ENCODE results near the gene VANGL2. TPM values are rescaled to one million over a fixed set of nuclear protein-coding genes. Genes with fewer than 3 reads are reported as not detected.

The VANGL2 gene
- total and polyA plus RNA-seq, 2 experiments from 2014 or later, result 15.2 to 24.6 TPM

DNA sequence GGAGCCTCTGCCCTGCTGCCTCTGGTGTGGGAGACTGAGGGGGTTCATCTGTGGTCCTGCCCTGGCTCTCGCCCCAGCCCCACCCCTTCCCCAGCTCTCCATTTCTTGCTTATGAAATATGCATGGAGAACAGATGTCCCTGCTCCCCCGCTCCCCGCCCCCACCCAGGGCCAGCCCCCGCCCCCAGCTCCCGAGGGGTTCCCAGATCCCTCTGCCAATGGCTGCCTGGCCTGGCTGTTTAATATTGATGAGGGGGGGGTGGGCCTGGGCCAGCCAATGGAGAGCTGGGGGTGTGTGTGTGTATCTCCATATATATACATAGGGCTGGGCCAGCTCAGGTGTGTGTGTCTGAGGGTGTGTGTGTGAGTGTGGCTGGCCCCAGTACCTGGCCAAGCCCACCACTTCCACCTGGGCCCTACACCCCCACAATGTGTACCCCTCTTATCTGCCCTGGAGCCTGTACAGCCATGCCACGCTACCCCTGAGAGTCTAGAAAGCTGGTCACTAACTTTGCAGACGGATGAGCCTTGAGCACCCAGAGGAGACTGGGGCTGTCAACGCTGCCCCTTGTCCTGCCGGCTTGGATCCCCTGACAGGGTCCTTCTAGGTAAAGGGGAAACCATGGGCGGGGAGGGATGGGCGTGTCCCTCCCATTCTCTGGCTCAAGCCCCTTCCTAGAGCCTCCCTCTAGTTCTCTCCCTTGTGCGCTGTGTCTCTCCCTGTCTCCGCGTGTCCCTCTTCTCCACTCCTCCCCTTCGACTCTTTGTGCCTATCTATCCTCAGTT lies 33.4 kb upstream of the VANGL2 start, which contains the start of gene NHLH1:
Gene NHLH1 (plus strand): TSS at position 341 of the 785 bp plus-strand sequence. CDS start 3,661 bp downstream, outside the sequence.
- Histone ChIP-seq H3K9me3 (ENCODE audit: low read depth) (no peaks in the 10 kb centered on the region), H3K4me3 (no peak within 1 kb of the TSS), H3K27ac (no peak within 1 kb of the TSS)

DNA sequence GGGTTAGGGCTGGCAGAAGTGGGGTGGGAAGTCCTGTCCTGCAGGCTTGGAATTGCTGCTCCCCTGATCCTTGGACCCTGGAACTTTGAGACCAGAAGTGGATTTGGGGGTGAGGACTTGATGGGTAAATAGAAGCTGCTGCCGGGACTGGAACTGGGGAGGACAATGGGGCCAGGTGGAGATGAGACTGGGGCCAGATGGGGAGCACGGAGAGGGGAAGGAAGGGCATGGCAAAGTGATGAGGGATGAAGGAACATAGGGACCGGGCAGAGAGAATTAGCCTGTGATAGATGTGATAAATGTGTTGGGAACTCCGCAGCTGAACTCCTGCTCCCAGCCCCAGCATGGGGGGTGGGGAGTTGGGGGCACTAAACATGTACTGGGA lies 32.9 kb upstream of the VANGL2 start:
- TF ChIP-seq, protein P1, sequence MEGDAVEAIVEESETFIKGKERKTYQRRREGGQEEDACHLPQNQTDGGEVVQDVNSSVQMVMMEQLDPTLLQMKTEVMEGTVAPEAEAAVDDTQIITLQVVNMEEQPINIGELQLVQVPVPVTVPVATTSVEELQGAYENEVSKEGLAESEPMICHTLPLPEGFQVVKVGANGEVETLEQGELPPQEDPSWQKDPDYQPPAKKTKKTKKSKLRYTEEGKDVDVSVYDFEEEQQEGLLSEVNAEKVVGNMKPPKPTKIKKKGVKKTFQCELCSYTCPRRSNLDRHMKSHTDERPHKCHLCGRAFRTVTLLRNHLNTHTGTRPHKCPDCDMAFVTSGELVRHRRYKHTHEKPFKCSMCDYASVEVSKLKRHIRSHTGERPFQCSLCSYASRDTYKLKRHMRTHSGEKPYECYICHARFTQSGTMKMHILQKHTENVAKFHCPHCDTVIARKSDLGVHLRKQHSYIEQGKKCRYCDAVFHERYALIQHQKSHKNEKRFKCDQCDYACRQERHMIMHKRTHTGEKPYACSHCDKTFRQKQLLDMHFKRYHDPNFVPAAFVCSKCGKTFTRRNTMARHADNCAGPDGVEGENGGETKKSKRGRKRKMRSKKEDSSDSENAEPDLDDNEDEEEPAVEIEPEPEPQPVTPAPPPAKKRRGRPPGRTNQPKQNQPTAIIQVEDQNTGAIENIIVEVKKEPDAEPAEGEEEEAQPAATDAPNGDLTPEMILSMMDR (IDR thresholded peaks at IDR 0.05; ENCODE audit: low read depth, low read length), result no peak
- H3K27me3 ChIP-seq, result no peaks in the 10 kb centered on the region
- no peaks in the 10 kb centered on the region for H3K9me3 ChIP-seq (ENCODE audit: low read depth)
- H3K27ac ChIP-seq, result no peak overlapping the region
- peaks cover 8% of the 10 kb centered on the region for H3K4me1 ChIP-seq (ENCODE audit: low read depth)
- DNase-seq (ENCODE audit: low read depth in 1 of 2, low spot score in 1 of 2), result no peak
- H3K4me3 ChIP-seq, result no peak overlapping the region
- H3K36me3 ChIP-seq, result no peaks in the 10 kb centered on the region

More for the DNA sequence above, 33.4 kb upstream of the VANGL2 start, which contains the start of gene NHLH1:
- Histone ChIP-seq H3K27me3 (no peaks in the 10 kb centered on the region), H3K4me1 (ENCODE audit: low read depth) (peaks cover 14% of the 10 kb centered on the region), H3K36me3 (no peaks in the 10 kb centered on the region)
- TF ChIP-seq, protein P1 (IDR thresholded peaks at IDR 0.05; ENCODE audit: low read depth, low read length), result no peak
- no peak for DNase-seq (ENCODE audit: low read depth in 1 of 2, low spot score in 1 of 2)

DNA sequence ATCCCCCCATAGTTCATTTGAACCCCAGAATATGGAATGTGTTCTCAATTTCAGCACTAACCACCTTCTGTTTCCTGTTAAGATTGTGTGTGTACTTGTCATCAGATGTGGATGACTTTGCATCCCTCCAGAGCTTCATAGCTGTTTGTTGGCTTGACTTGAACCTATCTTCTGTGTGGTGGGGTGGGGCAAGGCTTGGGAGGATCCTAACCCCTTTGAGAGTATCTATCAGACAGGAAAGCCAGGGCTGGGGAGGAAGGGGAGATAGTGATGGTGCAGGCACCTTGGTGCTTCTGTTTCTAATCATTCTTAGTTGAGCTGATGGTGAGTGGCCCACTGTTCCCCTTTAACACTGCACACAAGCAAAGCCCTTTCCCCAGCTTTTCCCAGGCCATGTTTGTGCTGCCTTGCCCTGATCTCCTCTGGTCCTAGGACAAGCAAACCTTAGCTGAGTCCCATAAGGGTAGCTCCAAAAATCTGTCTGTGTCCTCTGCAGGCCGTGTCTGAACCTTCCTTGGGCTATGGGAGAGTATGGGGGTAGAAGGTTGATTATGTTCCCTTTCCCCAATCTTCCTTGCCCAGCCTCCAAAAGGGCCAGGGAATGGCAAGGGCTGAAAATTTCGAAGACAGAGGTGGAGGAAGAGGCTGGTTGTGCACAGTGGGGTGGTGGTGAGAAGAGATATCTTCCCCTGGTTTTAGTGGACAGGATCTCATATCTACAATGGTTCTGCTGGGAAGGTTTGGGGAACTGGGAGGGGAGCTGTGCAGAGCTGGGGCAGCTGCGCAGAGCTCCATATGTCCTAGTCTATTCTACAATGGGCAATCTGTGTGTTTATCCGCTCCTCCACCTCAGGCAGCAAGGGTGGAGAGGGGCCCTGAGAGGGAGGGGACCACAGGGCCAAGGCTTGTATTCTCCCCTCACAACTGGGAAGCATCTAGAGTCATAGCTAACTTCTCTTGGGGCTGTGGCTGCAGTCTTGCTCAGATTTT lies 32.1 kb upstream of the VANGL2 start:
- no peak overlapping the region for H3K27ac ChIP-seq

DNA sequence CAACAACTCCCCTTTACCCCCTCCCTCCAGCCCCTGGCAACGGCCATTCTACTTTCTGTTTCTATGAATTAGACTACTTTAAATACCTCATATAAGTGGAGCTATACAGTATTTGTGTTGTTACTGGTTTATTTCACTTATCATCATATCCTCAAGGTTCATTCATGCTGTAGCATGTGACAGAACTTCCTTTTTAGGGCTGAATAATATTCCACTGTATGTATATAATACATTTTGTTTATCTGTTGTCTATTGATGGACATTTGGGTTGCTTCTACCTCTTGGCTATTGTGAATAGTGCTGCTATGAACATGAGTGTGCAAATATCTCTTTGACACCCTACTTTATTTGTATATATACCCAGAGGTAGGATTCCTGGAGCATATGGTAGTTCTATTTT lies 31.3 kb upstream of the VANGL2 start:
- DNase-seq (ENCODE audit: low read depth in 1 of 2, low spot score in 1 of 2), result no peak
- Histone ChIP-seq H3K27ac (no peak overlapping the region), H3K27me3 (no peaks in the 10 kb centered on the region), H3K4me3 (no peak overlapping the region), H3K36me3 (no peaks in the 10 kb centered on the region), H3K4me1 (ENCODE audit: low read depth) (no peaks in the 10 kb centered on the region), H3K9me3 (ENCODE audit: low read depth) (no peaks in the 10 kb centered on the region)
- TF ChIP-seq, protein P1 (IDR thresholded peaks at IDR 0.05; ENCODE audit: low read depth, low read length), result no peak

More for the DNA sequence above, 32.1 kb upstream of the VANGL2 start:
- no peaks in the 10 kb centered on the region for H3K27me3 ChIP-seq
- no peaks in the 10 kb centered on the region for H3K36me3 ChIP-seq
- no peak overlapping the region for H3K4me3 ChIP-seq
- peaks cover 1% of the 10 kb centered on the region for H3K4me1 ChIP-seq (ENCODE audit: low read depth)
- H3K9me3 ChIP-seq (ENCODE audit: low read depth), result no peaks in the 10 kb centered on the region
- DNase-seq (ENCODE audit: low read depth in 1 of 2, low spot score in 1 of 2), result no peak
- TF ChIP-seq, protein P1 (IDR thresholded peaks at IDR 0.05; ENCODE audit: low read depth, low read length), result no peak

DNA sequence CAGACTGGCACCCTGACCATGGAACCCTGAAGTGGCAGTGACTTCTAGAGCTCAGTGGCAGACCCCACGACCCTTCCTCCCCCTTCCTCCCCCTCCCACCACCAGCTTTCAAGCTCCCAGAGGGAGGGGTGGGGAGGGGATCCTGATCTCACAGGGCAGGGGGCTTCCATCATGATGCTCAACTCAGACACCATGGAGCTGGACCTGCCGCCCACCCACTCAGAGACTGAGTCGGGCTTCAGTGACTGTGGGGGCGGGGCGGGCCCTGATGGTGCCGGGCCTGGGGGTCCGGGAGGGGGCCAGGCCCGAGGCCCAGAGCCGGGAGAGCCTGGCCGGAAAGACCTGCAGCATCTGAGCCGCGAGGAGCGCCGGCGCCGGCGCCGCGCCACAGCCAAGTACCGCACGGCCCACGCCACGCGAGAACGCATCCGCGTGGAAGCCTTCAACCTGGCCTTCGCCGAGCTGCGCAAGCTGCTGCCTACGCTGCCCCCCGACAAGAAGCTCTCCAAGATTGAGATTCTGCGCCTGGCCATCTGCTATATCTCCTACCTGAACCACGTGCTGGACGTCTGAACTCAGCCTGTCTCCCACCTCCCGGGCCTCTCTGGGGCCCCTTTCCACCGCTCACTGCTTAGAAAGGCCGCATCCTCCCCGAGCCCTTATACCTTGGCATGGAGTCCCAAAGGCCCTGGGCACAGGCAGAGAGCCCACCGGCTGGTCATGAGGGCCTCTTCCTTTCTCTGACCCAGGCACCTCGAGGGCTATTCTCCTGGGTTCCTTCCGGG lies 29.6 kb upstream of the VANGL2 start:
- no peaks in the 10 kb centered on the region for H3K27me3 ChIP-seq
- no peak for DNase-seq (ENCODE audit: low read depth in 1 of 2, low spot score in 1 of 2)
- H3K4me3 ChIP-seq, result no peak overlapping the region
- H3K27ac ChIP-seq, result no peak overlapping the region
- H3K36me3 ChIP-seq, result no peaks in the 10 kb centered on the region
- H3K9me3 ChIP-seq (ENCODE audit: low read depth), result no peaks in the 10 kb centered on the region
- TF ChIP-seq, protein P1 (IDR thresholded peaks at IDR 0.05; ENCODE audit: low read depth, low read length), result no peak
- no peaks in the 10 kb centered on the region for H3K4me1 ChIP-seq (ENCODE audit: low read depth)
